Kidney capillary endothelial cell (primary cell): ENCODE data around the gene KCND2.
"Not testable (repeated sequence)": the region's sequence is repeated elsewhere in the genome, so short reads cannot be mapped to it uniquely, and the experiment has no call there.

ENCODE experiments used
- DNase-seq: peaks from one replicate; pipeline ENCODE4 v3.0.0-alpha.2; 2018; ENCODE audit warnings: low spot score

KCND2 gene

DNA sequence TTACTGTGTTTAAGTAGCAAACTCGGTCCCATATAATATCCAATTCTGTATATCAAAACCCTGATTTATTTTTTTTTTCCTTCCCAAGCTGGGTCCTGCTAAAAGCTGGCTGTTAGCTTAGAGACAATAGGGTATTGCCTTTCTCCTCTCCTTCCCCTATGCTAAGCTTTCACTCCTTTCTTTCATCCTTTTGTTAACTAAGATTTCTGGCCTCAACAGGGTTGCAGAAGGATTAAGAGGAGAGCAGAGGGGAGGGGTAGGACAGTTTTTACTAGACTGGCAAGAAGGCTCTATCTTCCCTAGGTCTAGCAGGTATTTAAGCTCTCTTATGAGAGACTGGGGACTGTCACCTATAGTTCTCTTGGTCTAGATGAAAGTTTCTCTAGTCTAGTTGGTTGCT lies 229.2 kb downstream of the KCND2 start:
- no peak for DNase-seq

DNA sequence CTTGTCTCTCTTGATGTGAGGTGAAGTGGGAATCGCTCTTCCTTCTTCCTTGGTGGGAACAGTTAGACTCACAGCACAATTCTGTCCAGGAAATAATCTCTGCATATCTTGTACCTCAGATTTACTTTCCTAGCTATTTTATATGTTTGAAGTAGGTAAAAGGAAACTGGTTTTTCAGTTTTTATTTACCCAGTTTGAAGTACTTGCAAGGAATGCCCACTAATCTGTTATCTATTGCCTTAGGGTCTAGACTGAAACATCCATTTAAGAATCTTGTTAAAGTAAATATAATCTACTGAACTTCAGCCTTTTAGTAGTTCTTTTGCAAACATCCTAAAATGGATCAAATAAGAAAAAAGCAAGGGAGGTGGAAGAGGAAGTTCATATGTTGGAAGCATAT lies 229.8 kb downstream of the KCND2 start:
- no peak for DNase-seq

DNA sequence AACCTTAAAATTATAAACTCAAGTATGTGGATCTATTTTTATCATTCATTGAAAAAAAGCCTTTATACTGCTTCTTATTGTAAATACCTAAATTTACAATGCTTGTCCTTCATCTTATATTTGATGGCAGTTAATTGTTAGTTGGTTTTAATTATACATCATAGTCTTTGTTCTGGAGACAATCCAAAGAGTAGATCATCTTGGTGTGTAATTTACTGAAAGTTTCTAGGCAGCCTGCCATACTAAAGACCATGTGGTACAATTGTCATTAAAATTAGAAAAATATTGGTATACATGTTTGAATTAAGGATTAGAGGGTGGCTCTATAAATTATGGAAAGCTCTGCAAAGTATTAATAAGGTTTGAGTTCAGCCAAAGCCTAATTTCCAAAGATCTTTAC lies 231.4 kb downstream of the KCND2 start:
- DNase-seq, result no peak

DNA sequence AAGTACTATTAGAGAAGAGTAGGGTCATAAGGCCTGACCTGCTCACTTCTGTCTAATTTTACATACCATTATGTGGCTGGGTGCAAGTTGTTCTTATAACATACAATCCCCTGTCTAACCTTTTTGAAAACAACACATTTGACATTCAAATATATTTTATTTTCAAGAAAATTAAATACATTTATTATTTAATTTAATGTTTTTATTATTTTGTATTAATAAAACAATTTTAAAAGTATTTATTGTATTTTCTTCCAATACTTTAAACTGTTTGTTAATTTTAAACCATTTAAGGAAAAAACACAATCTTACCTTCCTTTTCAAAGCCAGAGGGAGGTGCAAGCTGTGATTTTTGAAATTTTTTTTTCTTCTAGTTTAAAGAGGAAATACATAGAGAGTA lies 232.8 kb downstream of the KCND2 start:
- DNase-seq, result no peak

DNA sequence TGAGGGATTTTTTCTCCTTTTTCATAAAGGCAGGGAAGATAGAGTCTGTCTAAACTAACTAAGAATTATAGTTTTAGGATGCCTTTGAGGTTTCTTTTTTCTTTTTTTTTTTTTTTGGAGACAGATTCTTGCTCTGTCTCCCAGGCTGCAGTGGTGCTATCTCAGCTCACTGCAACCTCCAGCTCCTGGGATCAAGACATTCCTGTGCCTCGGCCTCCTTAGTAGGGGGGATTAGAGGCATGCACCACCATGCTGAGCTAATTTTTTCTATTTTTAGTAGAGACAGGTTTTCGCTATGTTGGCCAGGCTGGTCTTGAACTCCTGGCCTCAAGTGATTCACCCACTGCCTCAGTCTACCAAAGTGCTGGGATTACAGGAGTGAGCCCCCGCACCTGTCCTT lies 239.7 kb downstream of the KCND2 start:
- no peak for DNase-seq

DNA sequence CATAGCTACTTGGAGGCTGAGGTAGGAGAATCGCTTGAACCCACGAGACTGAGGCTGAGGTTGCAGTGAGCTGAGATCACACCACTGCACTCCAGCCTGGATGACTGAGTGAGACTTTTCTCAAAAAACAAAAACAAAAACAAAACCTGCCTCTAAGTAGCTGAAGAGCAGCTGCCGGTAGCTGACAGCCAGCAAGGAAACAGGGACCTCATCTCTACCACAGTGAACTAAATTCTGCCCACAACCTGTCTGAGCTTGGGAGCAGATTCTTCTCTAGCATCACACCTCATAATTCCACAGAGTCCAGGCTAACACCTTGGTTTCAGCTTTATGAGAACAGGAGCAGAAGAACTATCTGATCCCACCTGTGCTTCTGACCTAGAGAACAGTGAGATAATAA lies 246.2 kb downstream of the KCND2 start:
- DNase-seq, result no peak

DNA sequence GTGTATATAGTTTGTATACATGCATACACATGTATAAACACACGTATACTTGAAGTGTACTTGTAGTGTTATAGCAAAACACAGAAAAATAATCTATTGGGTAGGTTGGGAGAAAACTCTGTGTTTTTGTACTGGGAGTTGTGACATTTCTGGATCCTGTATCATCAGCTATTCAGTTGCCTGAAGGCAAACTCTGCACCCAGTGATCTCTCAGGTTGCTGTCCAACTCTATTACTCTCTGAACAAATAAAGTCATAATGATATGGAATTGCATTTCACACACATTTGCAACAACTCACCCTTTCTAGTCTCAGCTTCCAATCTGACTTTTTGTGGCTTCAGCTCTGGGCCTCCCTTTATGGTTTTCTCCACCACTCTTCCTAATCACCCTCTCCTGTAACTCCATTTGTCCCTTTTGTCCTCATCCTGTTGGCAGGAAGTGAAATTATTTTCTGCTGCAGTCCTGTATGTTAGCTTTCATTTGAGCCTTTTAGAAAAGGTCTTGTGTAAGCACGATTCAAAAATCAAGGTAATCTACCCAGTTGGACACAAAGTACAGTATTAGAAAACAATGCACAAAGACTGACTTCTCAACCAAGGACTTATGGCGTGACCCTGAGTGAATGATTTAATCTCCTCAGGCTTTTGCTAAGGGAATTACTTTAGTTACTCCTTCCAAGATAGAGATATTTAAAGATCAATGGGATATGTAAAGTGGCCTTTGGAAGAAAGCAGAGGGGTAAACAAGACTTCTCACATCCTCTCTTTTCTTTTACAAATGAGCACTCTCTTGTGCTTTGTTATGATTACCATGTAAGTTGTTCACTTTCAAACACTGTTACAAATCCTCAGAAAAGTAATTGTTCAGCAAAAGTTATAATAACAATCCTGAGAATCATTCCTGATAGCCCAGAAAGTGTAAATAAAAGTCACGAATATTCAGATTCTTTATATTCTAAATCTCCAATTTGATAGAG lies 249.1 kb downstream of the KCND2 start:
- DNase-seq, result no peak

DNA sequence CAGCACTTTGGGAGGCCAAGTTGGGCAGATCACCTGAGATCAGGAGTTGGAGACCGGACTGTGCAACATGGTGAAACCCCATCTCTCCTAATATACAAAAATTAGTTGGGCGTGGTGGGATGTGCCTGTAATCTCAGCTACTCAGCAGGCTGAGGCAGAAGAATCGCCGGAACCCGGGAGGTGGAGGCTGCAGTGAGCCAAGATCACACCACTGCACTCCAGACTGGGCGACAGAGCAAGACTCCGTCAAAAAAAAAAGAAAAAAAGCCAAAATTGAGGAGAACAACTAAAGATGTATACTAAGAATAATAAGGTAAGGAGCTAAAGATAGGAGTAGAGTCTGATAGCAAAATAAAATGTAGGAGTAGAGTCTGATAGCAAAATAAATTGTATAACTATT lies 251.0 kb downstream of the KCND2 start:
- DNase-seq, result no peak

DNA sequence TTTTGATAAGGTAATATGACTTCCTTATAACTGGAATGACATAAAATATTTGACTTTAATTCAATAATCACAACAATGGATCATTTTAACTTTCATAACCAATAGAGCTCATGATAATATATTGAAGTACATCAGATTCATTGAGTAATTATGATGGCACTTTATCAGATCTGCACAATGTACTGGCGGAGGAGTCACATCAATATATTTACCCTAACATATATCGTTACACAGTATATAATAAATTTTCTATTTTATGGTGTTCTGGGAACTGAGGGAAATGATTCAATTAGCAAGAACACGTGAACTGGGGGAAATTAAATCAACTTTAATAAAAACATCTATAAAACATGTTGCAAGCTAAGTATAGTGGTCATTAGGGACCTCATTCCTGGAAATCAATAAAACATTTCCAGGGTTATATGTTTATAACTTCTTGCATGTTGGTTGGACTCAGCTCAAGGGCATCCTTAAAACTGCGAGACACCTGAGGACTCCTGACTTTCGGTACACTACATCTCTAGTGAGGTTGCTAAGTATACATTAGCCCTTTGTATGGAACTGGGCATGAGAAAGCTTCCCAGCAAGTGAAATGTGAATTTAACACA lies 254.0 kb downstream of the KCND2 start:
- DNase-seq, result no peak

DNA sequence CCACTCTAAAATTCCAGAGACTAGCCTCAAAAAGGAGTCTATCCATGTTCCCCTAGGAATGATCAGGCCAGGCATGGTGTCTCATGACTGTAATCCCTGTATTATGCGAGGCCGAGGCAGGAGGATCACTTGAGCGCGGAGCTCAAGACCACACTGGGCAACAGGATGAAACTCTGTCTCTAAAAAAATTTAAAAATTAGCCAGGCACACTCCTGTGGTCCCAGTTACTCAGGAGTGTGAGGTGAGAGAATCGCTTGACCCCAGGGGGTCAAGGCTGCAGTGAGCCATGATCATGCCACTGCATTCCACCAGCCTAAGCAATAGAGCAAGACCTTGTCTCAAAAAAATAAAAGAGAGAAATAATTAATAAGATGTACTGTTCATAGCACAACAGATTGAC lies 256.8 kb downstream of the KCND2 start:
- DNase-seq, result no peak

DNA sequence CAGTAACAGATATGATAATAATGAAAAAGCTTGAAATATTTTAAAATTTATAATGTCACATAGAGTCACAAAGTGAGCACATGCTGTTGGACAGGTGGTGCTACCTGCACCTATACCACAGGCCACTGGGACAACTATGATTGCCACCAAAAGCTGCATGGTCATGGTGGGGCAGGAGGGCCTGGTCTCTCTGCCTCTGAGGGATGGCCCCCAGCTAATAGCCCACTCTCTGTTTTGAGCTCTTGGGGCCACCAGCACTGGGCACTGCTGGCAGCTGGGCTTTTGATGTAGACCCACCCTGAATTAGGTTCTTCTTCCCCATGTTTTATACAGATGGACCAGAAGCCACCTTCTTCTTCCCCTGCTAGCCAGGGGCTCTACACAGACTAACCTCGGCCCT lies 265.4 kb downstream of the KCND2 start:
- no peak for DNase-seq

DNA sequence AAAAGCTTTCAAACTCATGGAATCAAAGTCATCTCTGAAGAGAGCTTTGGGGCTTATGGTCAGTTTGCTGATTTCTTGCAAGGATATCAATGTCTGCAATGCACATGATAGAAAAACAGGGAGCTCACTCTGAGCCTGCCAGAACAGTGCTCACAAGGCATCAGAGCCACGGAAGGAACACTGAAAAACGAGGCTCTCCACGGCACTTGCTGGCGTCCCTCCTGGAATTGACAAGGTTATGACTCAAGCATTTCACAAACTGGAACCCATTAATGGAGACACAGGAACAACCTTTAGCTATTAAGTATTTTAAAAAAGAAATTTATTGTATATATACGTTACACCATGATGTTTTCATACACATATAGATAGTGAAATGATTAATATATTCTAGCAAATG lies 266.3 kb downstream of the KCND2 start:
- DNase-seq, result no peak

DNA sequence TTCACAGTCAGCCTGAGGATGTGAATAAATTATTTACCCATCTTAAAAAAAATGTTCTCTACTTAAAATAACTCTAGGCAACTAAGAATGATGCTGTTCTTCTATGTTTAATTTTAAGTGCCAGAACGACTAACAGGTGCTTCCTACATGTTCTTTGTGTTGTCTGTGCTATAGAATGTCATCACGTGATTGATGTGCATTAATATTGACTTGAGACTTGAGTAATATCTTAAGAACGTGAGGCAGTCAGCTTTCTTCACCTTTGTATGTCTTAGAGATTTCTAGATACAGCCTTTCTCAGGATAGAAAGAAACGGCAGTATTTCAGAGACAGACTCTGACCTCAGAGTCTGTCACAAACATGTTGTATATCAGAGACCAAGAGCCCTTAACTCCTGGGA lies 274.6 kb downstream of the KCND2 start:
- peak; percentile 7 for DNase-seq

DNA sequence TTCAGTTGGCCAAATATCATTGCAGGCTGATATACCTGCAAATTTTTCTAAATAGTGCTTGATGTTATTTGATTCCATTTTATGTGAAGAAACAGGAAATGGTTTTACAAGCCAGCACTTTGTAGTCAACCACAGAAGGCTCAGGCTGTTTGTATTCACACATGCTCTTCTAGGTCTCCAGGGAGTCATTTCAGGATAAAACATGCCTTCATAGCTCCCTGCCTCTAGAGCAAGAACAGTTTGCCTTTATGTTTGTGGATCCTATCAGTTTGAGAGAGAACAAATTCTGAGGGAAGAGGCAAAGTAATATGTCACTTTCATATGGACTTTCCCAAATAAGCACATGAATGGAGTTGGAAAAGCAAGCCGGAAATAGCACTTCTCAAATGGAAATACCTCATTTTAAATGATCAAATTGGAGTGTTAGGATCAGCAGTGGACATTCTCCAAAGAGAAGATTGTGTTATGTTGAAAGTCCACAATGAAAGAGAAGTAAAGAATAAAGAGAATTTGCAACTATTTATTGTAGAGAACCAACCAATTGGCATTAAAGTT lies 277.6 kb downstream of the KCND2 start:
- no peak for DNase-seq

DNA sequence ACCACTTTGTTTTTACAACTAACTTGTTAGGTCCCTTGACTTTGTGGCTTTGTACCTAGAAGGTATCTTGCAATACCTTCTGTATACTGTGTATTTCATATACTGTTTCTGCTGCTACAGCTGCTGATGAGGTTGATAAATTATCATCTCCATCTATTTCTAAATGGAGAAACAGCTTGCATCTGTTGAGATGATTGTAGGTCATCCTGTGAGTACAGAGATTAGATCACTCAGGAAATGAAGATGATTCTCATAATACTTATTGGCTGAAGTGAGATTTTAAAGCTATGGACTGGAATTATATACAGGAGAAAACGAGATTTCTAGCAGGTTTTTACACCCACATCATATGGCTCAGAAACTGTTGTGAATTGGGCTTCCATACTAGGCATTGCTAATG lies 280.5 kb downstream of the KCND2 start:
- no peak for DNase-seq

DNA sequence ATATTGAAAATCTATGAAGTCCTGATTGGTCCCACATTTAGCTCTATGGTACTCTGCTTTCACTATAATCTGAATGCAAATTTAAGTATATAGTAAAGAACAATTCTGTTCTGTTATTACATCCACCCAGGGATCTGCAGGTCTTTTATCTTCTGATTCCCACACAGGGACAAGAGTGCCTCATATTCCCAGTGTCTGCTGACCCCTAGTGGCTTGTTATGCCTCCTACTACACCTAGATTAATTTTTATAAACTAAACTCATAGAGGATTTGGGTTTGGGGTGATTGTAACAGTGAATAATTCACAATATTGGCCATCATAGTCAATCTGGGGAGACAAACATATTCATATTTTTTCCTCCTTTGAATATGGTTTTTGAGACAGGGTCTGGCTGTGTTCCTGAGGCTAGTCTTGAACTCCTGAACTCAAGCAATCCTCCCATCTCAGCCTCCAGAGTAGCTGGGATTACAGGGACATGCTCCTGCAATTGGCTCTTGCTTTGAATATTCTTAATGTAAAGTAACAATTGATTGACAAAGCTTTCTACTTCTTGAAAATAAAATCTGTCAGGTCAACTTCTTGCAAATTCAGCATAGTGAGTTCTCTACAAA lies 282.1 kb downstream of the KCND2 start:
- peak; percentile 48 for DNase-seq

DNA sequence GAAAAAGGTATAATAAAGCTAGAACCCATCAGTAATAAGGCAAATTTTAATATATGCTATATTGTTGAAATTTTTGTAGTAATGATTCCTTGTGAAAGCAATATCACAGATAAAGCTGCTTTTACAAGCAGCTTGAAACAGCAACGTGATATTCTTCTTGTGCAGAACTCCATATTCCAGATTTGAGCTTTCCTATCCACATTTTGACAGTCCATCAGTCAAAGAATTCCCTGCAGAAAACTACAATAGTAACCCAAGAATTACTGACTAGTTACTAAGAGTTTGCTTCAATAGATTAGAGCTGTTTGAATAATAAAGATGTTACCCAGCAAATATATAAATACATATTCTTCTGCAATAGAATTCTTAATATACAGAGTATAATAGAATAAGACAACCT lies 291.2 kb downstream of the KCND2 start:
- no peak for DNase-seq

DNA sequence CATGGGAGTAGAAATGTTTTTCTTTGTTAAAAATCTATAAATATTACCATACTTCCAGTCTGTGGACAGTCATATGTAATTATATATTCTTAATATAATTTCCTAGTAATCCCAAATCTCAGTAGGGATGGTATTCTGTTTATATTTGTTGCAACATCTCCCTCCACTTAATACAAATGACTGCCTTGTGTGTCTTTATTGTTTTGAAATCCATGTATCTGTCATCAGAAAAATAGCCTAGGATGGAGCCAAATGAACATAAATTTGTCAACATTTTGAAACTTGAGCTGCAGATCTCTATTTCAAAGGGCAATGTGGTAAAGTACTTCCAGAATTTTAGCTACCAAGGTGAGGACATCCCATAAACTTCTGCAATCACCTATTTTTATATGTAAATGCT lies 294.2 kb downstream of the KCND2 start:
- no peak for DNase-seq

DNA sequence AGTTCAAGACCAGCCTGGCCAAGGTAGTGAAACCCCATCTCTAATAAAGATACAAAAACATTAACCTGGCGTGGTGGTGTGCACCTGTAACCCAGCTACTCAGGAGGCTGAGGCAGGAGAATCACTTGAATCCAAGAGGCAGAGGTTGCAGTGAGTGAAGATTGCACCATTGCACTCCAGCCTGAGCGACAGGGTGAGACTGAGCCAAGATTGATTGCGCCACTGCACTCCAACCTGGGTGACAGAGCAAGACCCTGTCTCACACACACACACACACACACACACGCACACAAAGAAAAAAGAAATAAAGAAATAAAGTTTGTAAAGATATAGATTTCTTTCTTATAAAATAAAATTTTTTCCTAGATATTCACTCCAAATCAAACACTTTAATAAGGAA lies 305.7 kb downstream of the KCND2 start:
- DNase-seq, result not testable (repeated sequence)

DNA sequence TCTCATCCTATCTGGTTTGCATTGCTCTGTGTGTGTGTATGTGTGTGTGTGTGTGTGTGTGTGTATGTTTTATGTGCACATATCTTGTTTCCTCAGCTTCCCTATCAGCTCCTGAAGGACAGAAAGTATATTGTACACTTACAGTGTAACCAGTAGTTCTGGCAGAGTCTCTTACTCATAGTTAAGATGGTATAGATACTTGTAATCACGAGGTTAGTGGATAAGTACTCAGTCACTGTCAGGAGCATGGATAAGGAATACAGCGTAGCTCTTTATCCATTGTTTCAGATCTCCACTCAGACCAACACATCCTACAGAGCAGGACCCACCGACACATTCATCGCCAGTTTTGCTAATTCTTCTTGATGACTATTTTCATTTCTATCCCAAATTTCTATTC lies 309.9 kb downstream of the KCND2 start:
- no peak for DNase-seq

DNA sequence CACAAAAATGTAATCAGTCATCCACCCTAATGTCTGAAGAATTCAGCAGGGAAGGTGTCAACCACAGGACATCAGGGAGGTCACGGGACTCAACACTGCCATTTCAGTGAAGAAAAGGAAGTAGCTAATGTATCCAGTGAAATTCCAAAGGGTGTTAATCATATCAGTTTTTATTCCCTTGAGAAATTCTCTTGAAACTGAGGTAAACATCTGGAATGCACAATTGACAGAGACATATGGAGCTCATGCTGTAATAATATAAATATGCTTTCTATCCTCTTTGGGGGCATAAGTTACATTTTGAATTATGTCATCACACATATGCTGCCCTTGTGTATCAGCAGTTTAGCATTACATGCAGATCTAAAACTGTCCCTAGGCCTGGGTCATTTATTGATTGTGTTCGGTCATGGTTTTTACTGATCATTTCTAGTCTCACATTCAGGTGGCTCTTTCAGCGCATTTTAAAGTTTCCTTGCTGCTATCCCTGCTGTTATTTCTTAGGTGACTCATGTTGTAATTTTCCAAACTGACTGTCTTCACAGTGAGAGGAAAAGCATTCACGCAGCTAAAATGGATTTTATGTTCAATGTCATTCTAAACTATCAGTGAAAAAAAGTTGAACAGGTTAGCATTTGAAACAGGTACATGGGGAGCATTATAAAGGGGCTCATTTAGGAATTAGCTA lies 311.1 kb downstream of the KCND2 start:
- peak; percentile 94 for DNase-seq

DNA sequence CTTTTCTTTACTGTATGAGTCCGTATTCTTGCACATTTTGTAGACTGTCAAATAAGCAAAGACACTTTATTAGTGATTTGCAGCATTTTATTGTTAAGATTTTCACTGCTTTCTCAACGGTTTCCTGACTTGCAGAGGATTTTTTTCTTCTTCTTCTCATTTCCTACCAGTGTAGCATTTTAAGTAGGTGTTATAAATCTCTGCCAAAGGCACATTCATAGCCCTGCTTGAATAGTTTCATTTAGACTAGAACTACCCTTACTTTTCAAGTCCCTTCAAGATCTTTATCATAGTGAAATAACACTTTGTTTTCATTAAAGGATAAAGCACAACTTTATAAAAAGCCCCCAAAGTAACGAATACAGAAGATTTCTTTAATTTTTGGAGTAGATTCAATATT lies 313.6 kb downstream of the KCND2 start:
- DNase-seq, result no peak
